Chondrocyte (in vitro differentiated cells): ENCODE results near the gene CDYL. TPM values are rescaled to one million over a fixed set of nuclear protein-coding genes. Genes with fewer than 3 reads are reported as not detected.

Source experiments
- DNase-seq: peaks from one replicate; pipeline ENCODE4 v3.0.0; 2021; ENCODE audit warnings: mixed read lengths, low spot score
- H3K27ac Mint-ChIP-seq: one replicate; pipeline ENCODE4 v1.8.0; 2021; ENCODE audit warnings: mild to moderate bottlenecking, moderate library complexity, mixed read lengths; ENCODE audit not compliant: unreplicated experiment
- H3K27me3 Mint-ChIP-seq: 2 replicates; pipeline ENCODE4 v1.8.0; 2021; ENCODE audit warnings: low read depth, mixed read lengths
- H3K36me3 Mint-ChIP-seq: 2 replicates; pipeline ENCODE4 v1.8.0; 2021; ENCODE audit warnings: low read depth, mixed read lengths
- H3K4me1 Mint-ChIP-seq: 2 replicates; pipeline ENCODE4 v1.8.0; 2021; ENCODE audit warnings: low read depth, mild to moderate bottlenecking, mixed read lengths
- H3K4me3 Mint-ChIP-seq: one replicate; pipeline ENCODE4 v1.8.0; 2021; ENCODE audit warnings: mild to moderate bottlenecking, moderate library complexity, mixed read lengths; ENCODE audit not compliant: unreplicated experiment
- H3K9me3 Mint-ChIP-seq: 2 replicates; pipeline ENCODE4 v1.8.0; 2021; ENCODE audit warnings: low read depth, mixed read lengths
- CTCF ChIP-seq: fragments of 200-600 bp; sonication (generic); IDR thresholded peaks from 2 replicates; pipeline ENCODE4 v1.5.0; 2021; ENCODE audit warnings: antibody characterized with exemption, mild to moderate bottlenecking, moderate library complexity
- total RNA-seq: library from RNA; stranded (reverse); gene quantifications from 3 replicates; pipeline ENCODE4 v1.2.1, GENCODE V29; 2021

CDYL gene
- total RNA-seq, 1 donor from 2014 or later, result 63.7 TPM

DNA sequence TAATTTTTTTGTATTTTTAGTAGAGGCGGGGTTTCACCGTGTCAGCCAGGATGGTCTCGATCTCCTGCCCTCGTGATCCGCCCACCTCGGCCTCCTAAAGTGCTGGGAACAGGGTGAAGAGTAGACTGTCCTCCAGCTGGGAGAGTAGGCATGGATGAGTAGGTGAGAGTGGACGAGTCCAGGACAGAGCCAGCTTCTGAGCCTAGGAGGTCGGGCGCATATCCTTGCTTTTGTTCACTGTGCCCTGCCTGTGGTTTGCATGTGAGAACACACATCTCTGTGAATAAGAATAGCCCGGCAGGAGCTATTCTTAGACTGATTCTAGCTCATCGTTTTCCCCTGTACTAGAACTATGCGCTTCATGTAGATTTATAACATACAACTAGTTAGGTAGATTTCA is 149.4 kb downstream of the CDYL start:
- no peak for DNase-seq
- no peaks in the 10 kb centered on the region for H3K36me3 Mint-ChIP-seq
- peaks cover 38% of the 10 kb centered on the region for H3K4me1 Mint-ChIP-seq
- no peaks in the 10 kb centered on the region for H3K27me3 Mint-ChIP-seq
- no peak overlapping the region for H3K4me3 Mint-ChIP-seq
- H3K27ac Mint-ChIP-seq, result no peak overlapping the region
- peaks cover 5% of the 10 kb centered on the region for H3K9me3 Mint-ChIP-seq
- no peak for TF ChIP-seq CTCF

DNA sequence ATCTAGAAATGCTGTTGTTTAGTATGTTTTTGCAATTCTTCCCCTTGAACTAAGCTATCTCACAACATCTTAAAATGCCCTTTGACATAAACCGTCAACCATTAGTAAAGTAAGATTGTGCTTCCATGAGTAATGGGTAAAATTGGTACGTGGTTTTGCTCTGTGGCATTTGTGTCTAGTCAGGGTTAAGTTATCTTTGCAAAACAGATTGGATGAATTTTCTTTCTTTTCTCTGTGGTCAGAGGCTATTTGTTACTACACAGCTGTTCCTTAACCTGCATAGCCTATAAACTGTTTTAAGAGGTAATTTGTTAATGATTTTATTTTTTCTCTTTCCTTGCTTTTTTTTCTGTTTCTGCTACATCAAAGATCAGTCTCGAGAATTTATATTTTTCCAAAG is 152.2 kb downstream of the CDYL start:
- peaks cover 5% of the 10 kb centered on the region for H3K9me3 Mint-ChIP-seq
- no peak overlapping the region for H3K4me3 Mint-ChIP-seq
- H3K27ac Mint-ChIP-seq, result no peak overlapping the region
- no peak for TF ChIP-seq CTCF
- DNase-seq, result no peak
- peaks cover 59% of the 10 kb centered on the region for H3K4me1 Mint-ChIP-seq
- H3K36me3 Mint-ChIP-seq, result no peaks in the 10 kb centered on the region
- no peaks in the 10 kb centered on the region for H3K27me3 Mint-ChIP-seq

DNA sequence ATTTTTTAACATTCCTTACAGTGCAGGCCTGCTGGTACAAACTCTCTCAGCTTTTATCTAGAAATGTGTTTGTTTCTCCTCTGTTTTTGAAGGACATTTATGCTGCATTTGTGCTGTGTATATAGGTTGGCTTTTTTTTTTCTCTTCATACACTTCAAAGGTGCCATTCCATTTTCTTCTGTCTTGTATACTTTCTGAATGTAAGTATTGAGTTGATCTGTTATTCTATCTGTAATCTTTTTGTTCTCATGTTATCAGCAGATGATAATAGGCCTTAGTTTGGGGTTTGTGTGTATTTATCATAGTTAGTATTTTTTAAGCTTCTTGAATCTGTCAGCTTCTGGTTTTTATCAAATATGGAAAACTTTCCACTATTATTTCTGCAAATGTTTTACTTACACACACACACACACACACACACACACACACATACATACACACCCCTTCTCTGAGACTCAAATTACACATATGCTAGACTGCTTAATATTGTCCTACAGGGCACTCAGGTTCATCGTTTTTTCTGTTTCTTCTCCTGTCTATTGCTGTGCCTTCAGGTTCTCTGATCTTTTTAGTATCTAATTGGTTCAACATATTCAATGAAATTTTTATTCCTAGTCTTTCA is 153.0 kb downstream of the CDYL start:
- peaks cover 5% of the 10 kb centered on the region for H3K9me3 Mint-ChIP-seq
- no peak for TF ChIP-seq CTCF
- peaks cover 63% of the 10 kb centered on the region for H3K4me1 Mint-ChIP-seq
- H3K4me3 Mint-ChIP-seq, result no peak overlapping the region
- no peak for DNase-seq
- no peaks in the 10 kb centered on the region for H3K27me3 Mint-ChIP-seq
- H3K36me3 Mint-ChIP-seq, result no peaks in the 10 kb centered on the region
- H3K27ac Mint-ChIP-seq, result peak overlapping the region; percentile 74

DNA sequence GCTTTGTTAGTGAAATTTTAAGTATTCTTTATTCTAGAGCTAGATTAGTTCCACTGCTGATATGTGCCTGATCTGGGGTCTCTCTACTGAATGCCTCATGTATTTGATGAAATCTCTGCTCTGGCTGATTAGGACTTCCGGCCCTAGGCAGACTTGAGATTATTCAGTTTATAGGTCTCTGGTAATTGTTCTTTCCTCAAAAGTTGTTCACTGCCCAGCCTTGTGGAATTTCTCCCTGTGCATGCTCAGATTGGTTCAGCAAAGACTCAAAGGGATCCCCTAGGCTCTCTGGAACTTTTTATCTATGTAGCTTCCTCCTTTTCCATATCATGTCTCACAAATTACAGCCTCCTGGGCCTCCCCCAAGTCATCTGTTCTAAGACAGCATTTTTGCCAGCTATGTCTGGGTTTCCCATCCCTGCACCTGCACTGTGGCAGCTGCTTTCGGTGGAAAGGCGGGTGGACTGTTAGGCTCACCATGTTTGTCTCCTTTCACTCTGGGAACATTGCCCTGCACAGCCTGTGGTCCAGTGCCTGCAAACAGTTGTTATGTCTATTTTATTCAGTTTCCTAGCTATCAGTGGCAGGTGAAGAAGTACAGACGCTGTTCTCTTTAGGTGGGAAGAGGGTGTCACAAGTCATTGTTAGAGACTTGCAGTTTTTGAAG is 154.0 kb downstream of the CDYL start:
- no peak for TF ChIP-seq CTCF
- Mint-ChIP-seq H3K4me3 (no peak overlapping the region), H3K27me3 (no peaks in the 10 kb centered on the region), H3K36me3 (no peaks in the 10 kb centered on the region), H3K27ac (peak overlapping the region; percentile 18), H3K9me3 (peaks cover 5% of the 10 kb centered on the region), H3K4me1 (peaks cover 62% of the 10 kb centered on the region)
- no peak for DNase-seq

GRCh38 chr6:4931530-4932227 is 155.5 kb downstream of the CDYL start:
- Mint-ChIP-seq H3K36me3 (no peaks in the 10 kb centered on the region), H3K9me3 (peaks cover 5% of the 10 kb centered on the region), H3K27me3 (no peaks in the 10 kb centered on the region), H3K4me3 (no peak overlapping the region), H3K27ac (peak overlapping the region; percentile 4), H3K4me1 (peaks cover 71% of the 10 kb centered on the region)
- no peak for TF ChIP-seq CTCF
- no peak for DNase-seq
